ENCODE measurements around the gene ERCC1. TPM values are rescaled to one million over a fixed set of nuclear protein-coding genes. Genes with fewer than 3 reads are reported as not detected.

The ERCC1 gene
- total and polyA plus RNA-seq, 8 donors, result 7.8 to 79.3 (median 49.5) TPM

GRCh38 chr19:45362291-45362690, 61.4 kb downstream of the ERCC1 start:
- intact Hi-C loops (cut with DNase I; ENCODE audit: low total_unique reads), result no loop called here
- no peaks in the 10 kb centered on the region for H3K9me3 ChIP-seq
- H3K4me1 ChIP-seq, result no peaks in the 10 kb centered on the region
- peaks cover 2 to 86% (median 69%) of the 10 kb centered on the region in 4 donors for H3K36me3 ChIP-seq
- TF ChIP-seq POLR2A (IDR thresholded peaks at IDR 0.05) (no peak), EP300 (IDR thresholded peaks at IDR 0.05) (no peak), POLR2AphosphoS5 (IDR thresholded peaks at IDR 0.05) (no peak)
- TF ChIP-seq, protein P1, sequence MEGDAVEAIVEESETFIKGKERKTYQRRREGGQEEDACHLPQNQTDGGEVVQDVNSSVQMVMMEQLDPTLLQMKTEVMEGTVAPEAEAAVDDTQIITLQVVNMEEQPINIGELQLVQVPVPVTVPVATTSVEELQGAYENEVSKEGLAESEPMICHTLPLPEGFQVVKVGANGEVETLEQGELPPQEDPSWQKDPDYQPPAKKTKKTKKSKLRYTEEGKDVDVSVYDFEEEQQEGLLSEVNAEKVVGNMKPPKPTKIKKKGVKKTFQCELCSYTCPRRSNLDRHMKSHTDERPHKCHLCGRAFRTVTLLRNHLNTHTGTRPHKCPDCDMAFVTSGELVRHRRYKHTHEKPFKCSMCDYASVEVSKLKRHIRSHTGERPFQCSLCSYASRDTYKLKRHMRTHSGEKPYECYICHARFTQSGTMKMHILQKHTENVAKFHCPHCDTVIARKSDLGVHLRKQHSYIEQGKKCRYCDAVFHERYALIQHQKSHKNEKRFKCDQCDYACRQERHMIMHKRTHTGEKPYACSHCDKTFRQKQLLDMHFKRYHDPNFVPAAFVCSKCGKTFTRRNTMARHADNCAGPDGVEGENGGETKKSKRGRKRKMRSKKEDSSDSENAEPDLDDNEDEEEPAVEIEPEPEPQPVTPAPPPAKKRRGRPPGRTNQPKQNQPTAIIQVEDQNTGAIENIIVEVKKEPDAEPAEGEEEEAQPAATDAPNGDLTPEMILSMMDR (IDR thresholded peaks at IDR 0.05), result no peak
- H3K4me3 ChIP-seq, result no peak overlapping the region
- no peak overlapping the region for H3K27ac ChIP-seq
- WGBS, 5 donors, result 90 to 97% (median 93%) methylated on average over 13 to 16 of the region's 16 CpGs
- no peak for DNase-seq
- H3K27me3 ChIP-seq, result no peaks in the 10 kb centered on the region

DNA sequence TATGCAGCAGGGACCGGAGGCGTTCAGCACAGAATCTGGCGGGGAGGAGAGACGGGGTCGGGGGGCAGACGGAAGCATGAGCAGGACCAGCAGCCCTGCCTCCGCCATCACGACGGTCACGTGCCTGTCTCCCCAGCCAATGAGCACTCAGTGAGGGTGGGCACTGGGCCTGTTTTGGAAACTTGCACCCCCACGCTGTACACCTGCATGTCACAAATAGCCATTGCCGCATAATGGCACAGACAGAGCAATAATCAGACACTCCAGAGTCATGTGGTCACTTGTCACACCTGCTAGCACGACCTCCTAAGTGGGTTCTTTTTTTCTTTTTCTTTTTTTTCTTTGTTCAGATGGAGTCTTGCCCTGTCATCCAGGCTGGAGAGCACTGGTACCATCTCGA, 62.1 kb downstream of the ERCC1 start:
- H3K36me3 ChIP-seq, result peaks cover 2 to 91% (median 76%) of the 10 kb centered on the region in 4 donors

DNA sequence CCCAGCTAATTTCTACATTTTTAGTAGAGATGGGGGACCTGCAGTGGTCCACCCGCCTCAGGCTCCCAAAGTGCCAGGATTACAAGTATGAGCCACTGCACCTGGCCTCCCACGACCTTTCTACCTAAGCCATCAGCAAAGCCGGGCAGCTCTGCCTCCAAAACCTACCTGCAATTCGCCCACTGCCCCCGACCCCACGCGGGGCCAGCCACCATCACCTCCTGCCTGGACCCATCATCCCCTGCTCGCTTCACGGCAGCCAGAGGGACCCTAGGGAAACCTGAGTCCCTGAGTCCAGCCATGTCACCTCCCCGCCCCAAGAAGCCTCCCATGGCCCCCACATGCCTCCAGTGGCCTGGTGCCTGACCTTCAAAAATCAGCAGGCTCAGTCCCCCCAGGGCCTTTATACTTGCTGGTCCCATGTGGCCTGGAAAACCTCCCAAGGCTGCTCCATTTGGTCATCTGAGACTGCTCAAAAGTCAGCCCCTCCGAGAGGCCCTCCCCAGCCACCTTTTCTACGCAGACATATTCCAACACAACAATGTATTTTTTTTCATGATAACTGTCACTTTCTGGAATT, 65.4 kb downstream of the ERCC1 start:
- Histone ChIP-seq H3K9me3 (no peaks in the 10 kb centered on the region), H3K4me3 (no peak overlapping the region), H3K36me3 (peaks cover 10 to 96% (median 78%) of the 10 kb centered on the region in 4 donors), H3K27ac (no peak overlapping the region), H3K4me1 (no peaks in the 10 kb centered on the region), H3K27me3 (no peaks in the 10 kb centered on the region)
- TF ChIP-seq POLR2A (IDR thresholded peaks at IDR 0.05) (no peak), EP300 (IDR thresholded peaks at IDR 0.05) (no peak), POLR2AphosphoS5 (IDR thresholded peaks at IDR 0.05) (no peak)
- TF ChIP-seq, protein P1 (IDR thresholded peaks at IDR 0.05), result no peak
- 89 to 95% (median 91%) methylated on average over 12 of the region's 12 CpGs for WGBS, 5 donors
- DNase-seq, result no peak
- intact Hi-C loops (cut with DNase I; ENCODE audit: low total_unique reads), result no loop called here

More for the DNA sequence above, 62.1 kb downstream of the ERCC1 start:
- Histone ChIP-seq H3K9me3 (no peaks in the 10 kb centered on the region), H3K27me3 (no peaks in the 10 kb centered on the region), H3K4me3 (no peak overlapping the region), H3K4me1 (no peaks in the 10 kb centered on the region), H3K27ac (no peak overlapping the region)
- TF ChIP-seq, protein P1 (IDR thresholded peaks at IDR 0.05), result no peak
- WGBS, 5 donors, result 92 to 95% (median 95%) methylated on average over 14 of the region's 14 CpGs
- intact Hi-C loops (cut with DNase I; ENCODE audit: low total_unique reads), result no loop called here
- DNase-seq, result no peak

DNA sequence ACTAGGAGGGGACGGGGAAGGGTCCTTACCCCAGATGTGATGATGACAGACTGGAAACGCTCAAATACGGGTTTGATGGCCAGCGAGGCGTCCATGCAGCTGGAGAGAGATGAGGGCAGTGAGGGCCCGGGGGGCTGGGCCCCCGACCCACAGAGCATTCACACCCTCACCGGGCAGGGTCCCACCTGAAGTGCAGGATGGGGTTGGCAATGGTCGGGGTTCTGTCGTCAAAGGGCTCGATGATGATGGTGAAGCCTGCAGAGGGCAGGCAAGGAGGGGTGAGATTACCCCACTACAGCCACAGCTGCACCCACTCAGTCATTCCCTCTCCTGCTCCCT, 66.3 kb downstream of the ERCC1 start:
- WGBS, 5 donors, result 89 to 94% (median 92%) methylated on average over 11 of the region's 11 CpGs
- Histone ChIP-seq H3K36me3 (peaks cover 13 to 96% (median 78%) of the 10 kb centered on the region in 4 donors), H3K4me1 (no peaks in the 10 kb centered on the region), H3K4me3 (no peak overlapping the region), H3K27ac (no peak overlapping the region), H3K9me3 (no peaks in the 10 kb centered on the region), H3K27me3 (no peaks in the 10 kb centered on the region)
- TF ChIP-seq, protein P1 (IDR thresholded peaks at IDR 0.05), result no peak
- TF ChIP-seq POLR2AphosphoS5 (IDR thresholded peaks at IDR 0.05) (no peak), POLR2A (IDR thresholded peaks at IDR 0.05) (no peak), EP300 (IDR thresholded peaks at IDR 0.05) (no peak)
- intact Hi-C loops (cut with DNase I; ENCODE audit: low total_unique reads), result no loop called here
- no peak for DNase-seq

Small RNAs within 50 kb of the gene (small RNA-seq; reads per million reads assigned to genes)
- gene MIR6088, result 0 reads per million in 4 donors

Other genes starting within 250 kb of the ERCC1 start
- gene TRAPPC6A, start 245.7 kb downstream of the ERCC1 start, total RNA-seq, result 10 to 100 TPM in 3 of 5 donors, 1 to 10 TPM in 1, not detected in 1; 8.7 to 40.7 (median 27.8) TPM
- gene TRAPPC6A, start 245.7 kb downstream of the ERCC1 start, polyA plus RNA-seq, result 10 to 100 TPM; 53.5 to 59.4 (median 58.1) TPM
- gene BLOC1S3, start 245.1 kb downstream of the ERCC1 start, total RNA-seq, result 10 to 100 TPM in 2 of 5 donors, 1 to 10 TPM in 3; 3.1 to 71.0 (median 8.3) TPM
- gene BLOC1S3, start 245.1 kb downstream of the ERCC1 start, polyA plus RNA-seq, result 1 to 10 TPM; 3.5 to 7.5 (median 4.3) TPM
- 10 to 100 TPM in 1 of 5 donors, 1 to 10 TPM in 1, under 1 TPM in 2, not detected in 1; 0.72 to 20.6 (median 1.0) TPM for gene EXOC3L2, start 178.5 kb downstream of the ERCC1 start, total RNA-seq
- gene EXOC3L2, start 178.5 kb downstream of the ERCC1 start, polyA plus RNA-seq, result 1 to 10 TPM; 1.1 to 2.9 (median 1.9) TPM
- 100 to 1,000 TPM in 1 of 5 donors, 10 to 100 TPM in 3, 1 to 10 TPM in 1; 8.8 to 120 (median 21.8) TPM for gene MARK4, start 172.6 kb downstream of the ERCC1 start, total RNA-seq
- gene MARK4, start 172.6 kb downstream of the ERCC1 start, polyA plus RNA-seq, result 10 to 100 TPM; 12.6 to 16.2 (median 14.6) TPM
- gene CKM, start 101.0 kb downstream of the ERCC1 start, total RNA-seq, result 10 to 100 TPM in 1 of 5 donors, 1 to 10 TPM in 2, not detected in 2; 4.1 to 10.8 (median 6.2) TPM
- 10 to 100 TPM; 10.9 to 58.5 (median 11.3) TPM for gene CKM, start 101.0 kb downstream of the ERCC1 start, polyA plus RNA-seq
- gene KLC3, start 83.2 kb downstream of the ERCC1 start, total RNA-seq, result under 1 TPM in 1 of 5 donors, not detected in 4; 0.92 TPM
- gene KLC3, start 83.2 kb downstream of the ERCC1 start, polyA plus RNA-seq, result 1 to 10 TPM in 2 of 3 donors, under 1 TPM in 1; 0.61 to 7.0 (median 1.1) TPM
- gene ERCC2, start 53.3 kb downstream of the ERCC1 start, total RNA-seq, result 10 to 100 TPM in 3 of 5 donors, 1 to 10 TPM in 2; 5.3 to 77.3 (median 12.0) TPM
- 10 to 100 TPM in 1 of 3 donors, 1 to 10 TPM in 2; 6.2 to 10.5 (median 6.9) TPM for gene ERCC2, start 53.3 kb downstream of the ERCC1 start, polyA plus RNA-seq
- gene PPP1R13L, start 18.8 kb downstream of the ERCC1 start, total RNA-seq, result 10 to 100 TPM in 3 of 5 donors, 1 to 10 TPM in 2; 2.4 to 44.9 (median 28.0) TPM
- gene PPP1R13L, start 18.8 kb downstream of the ERCC1 start, polyA plus RNA-seq, result 100 to 1,000 TPM in 1 of 3 donors, 10 to 100 TPM in 1, 1 to 10 TPM in 1; 9.2 to 120 (median 11.8) TPM
- 1 to 10 TPM in 2 of 5 donors, under 1 TPM in 1, not detected in 2; 0.55 to 5.9 (median 2.2) TPM for gene POLR1G, start 17.3 kb downstream of the ERCC1 start, total RNA-seq
- gene POLR1G, start 17.3 kb downstream of the ERCC1 start, polyA plus RNA-seq, result 1 to 10 TPM; 1.8 to 7.2 (median 3.4) TPM
- 10 to 100 TPM in 2 of 5 donors, 1 to 10 TPM in 3; 1.2 to 76.8 (median 5.5) TPM for gene FOSB, start 44.1 kb upstream of the ERCC1 start, total RNA-seq
- 10 to 100 TPM in 2 of 3 donors, 1 to 10 TPM in 1; 6.9 to 20.9 (median 11.1) TPM for gene FOSB, start 44.1 kb upstream of the ERCC1 start, polyA plus RNA-seq
- 10 to 100 TPM in 2 of 5 donors, 1 to 10 TPM in 2, not detected in 1; 2.0 to 37.3 (median 10.6) TPM for gene RTN2, start 73.1 kb upstream of the ERCC1 start, total RNA-seq
- 1 to 10 TPM; 4.7 to 9.3 (median 7.9) TPM for gene RTN2, start 73.1 kb upstream of the ERCC1 start, polyA plus RNA-seq
- gene PPM1N, start 74.5 kb upstream of the ERCC1 start, total RNA-seq, result 1 to 10 TPM in 1 of 5 donors, under 1 TPM in 1, not detected in 3; 0.92 to 1.6 TPM
- gene PPM1N, start 74.5 kb upstream of the ERCC1 start, polyA plus RNA-seq, result 1 to 10 TPM; 1.9 to 5.2 (median 4.9) TPM
- gene VASP, start 83.6 kb upstream of the ERCC1 start, total RNA-seq, result 100 to 1,000 TPM in 3 of 5 donors, 10 to 100 TPM in 2; 48.4 to 280 (median 119) TPM
- gene VASP, start 83.6 kb upstream of the ERCC1 start, polyA plus RNA-seq, result 100 to 1,000 TPM in 1 of 3 donors, 10 to 100 TPM in 2; 62.8 to 149 (median 76.0) TPM
- 10 to 100 TPM in 1 of 5 donors, 1 to 10 TPM in 3, under 1 TPM in 1; under 0.01 to 27.5 (median 3.7) TPM for gene OPA3, start 160.9 kb upstream of the ERCC1 start, total RNA-seq
- gene OPA3, start 160.9 kb upstream of the ERCC1 start, polyA plus RNA-seq, result 1 to 10 TPM; 2.9 to 5.5 (median 4.9) TPM
- gene GPR4, start 178.3 kb upstream of the ERCC1 start, total RNA-seq, result 1 to 10 TPM; 1.3 to 5.8 (median 2.0) TPM
- gene GPR4, start 178.3 kb upstream of the ERCC1 start, polyA plus RNA-seq, result 1 to 10 TPM in 2 of 3 donors, under 1 TPM in 1; 0.60 to 3.2 (median 2.9) TPM
- 100 to 1,000 TPM in 2 of 5 donors, 10 to 100 TPM in 3; 17.8 to 387 (median 33.8) TPM for gene EML2, start 215.5 kb upstream of the ERCC1 start, total RNA-seq
- 10 to 100 TPM; 28.6 to 53.0 (median 31.8) TPM for gene EML2, start 215.5 kb upstream of the ERCC1 start, polyA plus RNA-seq
- gene GIPR, start 244.3 kb upstream of the ERCC1 start, total RNA-seq, result 10 to 100 TPM in 3 of 5 donors, 1 to 10 TPM in 2; 5.1 to 44.9 (median 11.9) TPM
- 1 to 10 TPM; 1.9 to 2.4 (median 2.1) TPM for gene GIPR, start 244.3 kb upstream of the ERCC1 start, polyA plus RNA-seq

All from stomach (tissue), 9 donors.